ENCODE results near the gene RSAD2.
"Not testable (repeated sequence)": the region's sequence is repeated elsewhere in the genome, so short reads cannot be mapped to it uniquely, and the experiment has no call there.

The RSAD2 gene

GRCh38 chr2:6864923-6865345, 12.6 kb upstream of the RSAD2 start:
- DNase-seq = peak in 2 of 6 experiments; percentile 8 to 42

GRCh38 chr2:6865346-6866274, 12.0 kb upstream of the RSAD2 start, which contains the start of gene CMPK2:
CMPK2 (minus strand) TSS chr2:6865907; CDS start chr2:6865696, 211 bp downstream.
- peak; percentile 67 to 80 (median 73) for DNase-seq

GRCh38 chr2:6866275-6866671, 11.3 kb upstream of the RSAD2 start:
- peak in 4 of 6 experiments; percentile 17 to 60 (median 42) for DNase-seq

DNA sequence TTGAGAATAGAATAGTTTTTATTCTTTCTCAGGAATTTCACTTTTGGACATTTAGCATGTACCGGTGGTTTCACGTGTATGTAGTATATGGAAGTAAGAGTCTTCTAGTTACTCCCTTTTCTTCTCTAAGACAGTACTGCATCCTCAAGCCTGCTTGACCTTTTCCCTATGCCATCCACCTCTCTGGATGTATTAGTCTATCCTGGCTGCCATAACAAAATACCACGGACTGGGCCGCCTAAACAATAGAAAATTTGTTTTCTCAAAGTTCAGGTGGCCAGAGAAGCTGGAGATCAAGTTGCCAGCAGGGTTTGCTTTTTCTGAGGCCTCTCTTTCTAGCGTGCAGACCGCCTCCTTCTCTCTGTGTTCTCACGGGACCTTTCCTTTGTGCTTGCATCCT, 10.6 kb upstream of the RSAD2 start:
- DNase-seq = no peak

DNA sequence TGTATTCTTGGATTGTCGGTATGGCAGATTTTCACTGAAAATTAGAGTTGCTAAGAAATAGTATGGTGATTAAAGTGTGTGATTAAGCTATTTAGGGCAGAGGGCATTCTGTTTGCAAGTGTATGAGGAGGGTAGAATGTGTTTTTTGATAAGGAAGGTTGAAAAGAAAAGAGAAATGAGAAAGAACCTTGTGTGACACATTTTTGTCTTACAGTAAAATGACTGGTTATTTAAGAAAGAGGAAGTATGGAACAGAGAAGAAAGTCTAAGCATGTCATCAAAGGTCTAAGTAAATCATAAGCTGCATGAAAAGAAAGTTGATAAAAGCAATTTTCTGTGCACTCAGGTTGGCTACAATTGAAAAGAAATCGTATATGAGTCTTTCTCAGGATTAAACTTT, 5.2 kb upstream of the RSAD2 start:
- peak in 1 of 6 experiments; percentile 9 for DNase-seq

GRCh38 chr2:6874032-6874431, 3.5 kb upstream of the RSAD2 start:
- no peak for DNase-seq

- DNase-seq = no peak
Observed at GRCh38 chr2:6876309-6876708, 1.3 kb upstream of the RSAD2 start.

DNA sequence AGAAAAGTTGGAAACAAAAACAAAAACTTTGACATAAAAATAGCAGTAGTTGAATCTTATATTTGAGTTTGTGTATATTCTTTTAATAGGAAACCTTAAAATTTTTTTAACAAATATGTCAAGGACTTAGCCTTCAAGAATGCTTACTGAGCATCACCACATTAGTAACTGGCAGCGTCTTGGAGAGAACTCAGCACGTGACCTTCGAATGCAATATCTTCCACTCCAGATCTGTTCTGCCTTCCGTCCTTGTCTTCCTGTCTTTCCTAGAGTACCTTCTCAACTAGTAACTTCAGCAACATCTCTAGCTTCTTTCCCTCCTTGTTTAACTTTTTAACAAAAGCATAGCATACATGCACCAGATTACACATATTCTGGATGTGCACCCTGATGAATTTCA, 972 bp downstream of the RSAD2 start:
- DNase-seq = no peak

- no peak for DNase-seq
Observed at GRCh38 chr2:6879011-6879410, 1.4 kb downstream of the RSAD2 start.

DNA sequence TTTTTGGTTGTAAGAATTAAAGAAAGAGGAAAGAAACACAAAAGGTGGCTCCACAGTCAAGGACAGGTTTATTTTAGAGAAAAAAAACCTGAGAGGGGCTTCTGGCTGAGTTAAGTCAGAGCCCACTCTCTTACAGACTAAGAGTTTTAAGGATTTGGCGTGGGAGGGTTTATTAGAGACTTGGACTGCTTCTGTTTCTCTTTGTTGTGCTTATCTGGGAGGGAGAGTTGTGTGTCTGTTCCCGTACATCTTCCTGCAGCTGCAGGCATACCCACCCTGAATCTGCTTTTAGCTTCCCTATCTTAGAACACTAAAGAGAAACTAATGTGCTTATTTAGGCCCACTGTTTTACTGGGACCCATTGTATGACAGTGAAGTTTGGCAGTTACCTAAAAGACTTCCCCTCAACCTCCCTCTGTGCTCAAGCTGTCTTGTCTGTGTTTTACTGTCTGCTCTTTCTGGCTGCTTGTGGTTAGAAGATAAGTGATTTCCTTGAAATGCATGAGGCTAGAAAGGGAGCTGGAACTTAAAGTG, 2.7 kb downstream of the RSAD2 start:
- peak in 3 of 6 experiments; percentile 44 to 56 (median 48) for DNase-seq

GRCh38 chr2:6881046-6881445, 3.5 kb downstream of the RSAD2 start:
- no peak for DNase-seq

GRCh38 chr2:6881516-6881915, 3.9 kb downstream of the RSAD2 start:
- DNase-seq = no peak

GRCh38 chr2:6883448-6884122, 6.0 kb downstream of the RSAD2 start:
- DNase-seq = no peak

DNA sequence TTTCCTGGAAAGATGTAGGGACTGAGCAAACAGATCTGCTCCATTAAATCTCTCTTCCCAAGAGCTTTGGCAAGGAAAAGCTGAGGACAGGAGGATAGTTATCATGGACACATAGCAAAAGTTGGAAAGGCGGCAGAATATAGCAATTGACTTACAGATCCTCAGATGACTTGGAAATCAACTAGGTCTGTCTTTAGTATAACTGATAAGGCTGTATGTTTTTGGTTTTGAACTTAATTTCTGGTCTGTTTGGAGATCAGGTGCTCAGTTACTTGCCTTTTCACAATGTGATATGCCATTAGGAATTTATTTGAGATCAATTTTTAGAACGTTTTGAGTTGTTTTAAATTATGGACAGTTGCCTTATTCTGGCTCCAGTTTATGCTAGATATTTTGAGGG, 8.0 kb downstream of the RSAD2 start:
- DNase-seq = no peak

DNA sequence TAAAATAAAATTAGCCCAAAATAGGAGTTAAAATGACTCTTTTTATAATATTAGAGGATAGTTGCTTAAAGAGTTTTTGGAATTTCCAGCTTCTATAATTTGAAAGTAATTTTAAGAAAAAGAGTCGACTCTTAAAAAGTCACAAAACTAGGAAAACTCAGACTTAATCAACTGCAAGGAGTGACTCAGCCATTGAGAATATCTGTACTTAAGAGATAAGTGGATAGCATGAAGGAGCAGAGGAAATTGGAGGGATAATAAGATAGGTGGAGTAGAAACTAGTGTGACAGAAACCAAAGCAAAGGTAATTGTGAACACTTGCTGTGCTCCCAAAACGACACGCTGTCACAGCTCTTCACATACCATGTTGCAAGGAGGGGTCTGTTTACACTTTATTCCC, 8.4 kb downstream of the RSAD2 start:
- DNase-seq = no peak

- DNase-seq = no peak
Observed at GRCh38 chr2:6887751-6888192, 10.2 kb downstream of the RSAD2 start.

DNA sequence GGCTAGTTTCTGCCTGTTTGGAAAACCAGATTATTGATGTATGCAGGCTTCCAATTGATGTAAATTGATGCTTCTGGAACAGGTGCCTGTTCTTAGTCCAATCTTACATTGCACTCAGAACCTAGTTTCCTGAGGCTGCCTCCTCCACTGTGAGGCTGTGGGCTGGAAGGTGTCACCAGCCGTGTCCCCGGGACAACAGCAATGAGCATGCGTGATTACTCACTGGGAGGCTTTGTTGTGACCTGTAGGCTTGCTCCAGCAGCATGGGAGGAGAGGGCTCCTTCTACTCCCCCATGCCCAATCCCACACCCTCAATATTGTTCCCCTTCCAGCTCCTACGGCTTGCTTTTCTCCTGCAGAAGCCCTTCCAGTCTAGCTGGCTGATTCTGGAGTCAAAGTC, 11.1 kb downstream of the RSAD2 start:
- DNase-seq = no peak

DNA sequence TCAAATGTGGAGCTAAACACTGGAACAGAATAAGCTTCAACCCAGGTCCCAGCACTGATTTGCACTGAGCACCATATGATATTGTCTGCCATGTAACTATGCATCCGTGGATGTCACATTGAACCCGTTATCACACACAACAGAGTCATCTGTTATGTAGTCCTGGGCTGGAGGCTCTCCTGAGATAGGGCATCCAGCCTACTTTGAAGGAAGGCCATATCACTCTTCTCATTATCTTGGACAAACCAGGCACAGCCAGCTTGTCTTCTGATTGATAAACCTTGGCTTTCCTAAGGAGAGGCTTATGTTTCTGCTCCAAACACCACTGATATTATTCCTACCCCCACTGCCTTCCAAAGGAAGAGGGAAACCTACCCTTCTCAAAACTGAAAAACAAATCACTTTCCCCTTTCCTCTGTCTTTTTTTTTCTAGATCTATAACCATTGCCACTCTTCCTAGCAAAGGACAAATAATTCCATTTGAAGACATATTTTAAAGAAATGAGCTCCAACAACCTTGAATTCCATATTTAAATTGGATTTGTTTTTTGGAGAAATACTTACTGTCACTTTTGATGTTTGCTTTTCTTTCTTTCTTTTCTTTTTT, 16.4 kb downstream of the RSAD2 start:
- DNase-seq = no peak

DNA sequence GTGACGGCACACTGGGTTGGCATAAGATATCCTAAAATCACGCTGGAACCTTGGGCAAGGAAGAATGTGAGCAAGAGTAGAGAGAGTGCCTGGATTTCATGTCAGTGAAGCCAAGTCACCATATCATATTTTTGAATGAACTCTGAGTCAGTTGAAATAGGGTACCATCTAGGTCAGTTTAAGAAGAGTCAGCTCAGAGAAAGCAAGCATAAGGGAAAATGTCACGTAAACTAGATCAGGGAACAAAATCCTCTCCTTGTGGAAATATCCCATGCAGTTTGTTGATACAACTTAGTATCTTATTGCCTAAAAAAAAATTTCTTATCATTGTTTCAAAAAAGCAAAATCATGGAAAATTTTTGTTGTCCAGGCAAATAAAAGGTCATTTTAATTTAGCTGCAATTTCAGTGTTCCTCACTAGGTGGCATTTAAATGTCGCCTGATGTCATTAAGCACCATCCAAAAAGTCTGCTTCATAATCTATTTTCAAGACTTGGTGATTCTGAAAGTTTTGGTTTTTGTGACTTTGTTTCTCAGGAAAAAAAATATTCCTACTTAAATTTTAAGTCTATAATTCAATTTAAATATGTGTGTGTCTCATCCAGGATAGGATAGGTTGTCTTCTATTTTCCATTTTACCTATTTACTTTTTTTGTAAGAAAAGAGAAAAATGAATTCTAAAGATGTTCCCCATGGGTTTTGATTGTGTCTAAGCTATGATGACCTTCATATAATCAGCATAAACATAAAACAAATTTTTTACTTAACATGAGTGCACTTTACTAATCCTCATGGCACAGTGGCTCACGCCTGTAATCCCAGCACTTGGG, 19.6 kb downstream of the RSAD2 start:
- DNase-seq = peak in 3 of 6 experiments; percentile 31 to 62 (median 40)

DNA sequence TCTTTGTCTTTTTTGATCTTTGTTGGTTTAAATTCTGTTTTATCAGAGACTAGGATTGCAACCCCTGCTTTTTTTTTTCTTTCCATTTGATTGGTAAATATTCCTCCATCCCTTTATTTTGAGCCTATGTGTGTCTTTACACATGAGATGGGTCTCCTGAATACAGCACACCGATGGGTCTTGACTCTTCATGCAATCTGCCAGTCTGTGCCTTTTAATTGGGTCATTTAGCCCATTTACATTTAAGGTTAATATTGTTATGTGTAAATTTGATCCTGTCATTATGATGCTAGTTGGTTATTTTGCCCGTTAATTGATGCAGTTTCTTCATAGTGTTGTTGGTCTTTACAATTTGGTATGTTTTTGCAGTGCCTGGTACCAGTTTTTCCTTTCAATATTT, 25.0 kb downstream of the RSAD2 start:
- DNase-seq = not testable (repeated sequence)

- no peak for DNase-seq
Observed at GRCh38 chr2:6905668-6906067, 28.1 kb downstream of the RSAD2 start.

GRCh38 chr2:6906165-6906741, 28.7 kb downstream of the RSAD2 start:
- DNase-seq = no peak
